Trophoblast cell (in vitro differentiated cells and primary cell): ENCODE results near the gene MTHFS.
A peak's percentile ranks its signal among the peaks of the same experiment; 100 is the strongest.

Experiments
- DNase-seq, 2 donors: peaks; one replicate each; pipeline ENCODE4 v3.0.0-alpha.2; 2016
- H2AFZ ChIP-seq: 2 replicates; pipeline ENCODE4 v1.6.1; 2013; ENCODE audit warnings: low read length, moderate library complexity, mild to moderate bottlenecking; ENCODE audit not compliant: insufficient read depth, poor library complexity
- H2AK5ac ChIP-seq: 2 replicates; pipeline ENCODE4 v1.6.1; 2013; ENCODE audit warnings: mild to moderate bottlenecking, low read length
- H2BK120ac ChIP-seq: 2 replicates; pipeline ENCODE4 v1.6.1; 2013; ENCODE audit warnings: low read length, mild to moderate bottlenecking, moderate library complexity; ENCODE audit not compliant: insufficient read depth, poor library complexity
- H2BK12ac ChIP-seq: 2 replicates; pipeline ENCODE4 v1.6.1; 2013; ENCODE audit warnings: mild to moderate bottlenecking, low read length, moderate library complexity
- H2BK5ac ChIP-seq: 2 replicates; pipeline ENCODE4 v1.6.1; 2013; ENCODE audit warnings: low read length, low read depth, moderate library complexity, mild to moderate bottlenecking; ENCODE audit not compliant: poor library complexity
- H3K14ac ChIP-seq: 2 replicates; pipeline ENCODE4 v1.6.1; 2013; ENCODE audit warnings: mild to moderate bottlenecking, low read length
- H3K18ac ChIP-seq: 2 replicates; pipeline ENCODE4 v1.6.1; 2013; ENCODE audit warnings: mild to moderate bottlenecking, low read length
- H3K23ac ChIP-seq: 2 replicates; pipeline ENCODE4 v1.6.1; 2013; ENCODE audit warnings: low read length
- H3K27ac ChIP-seq: 2 replicates; pipeline ENCODE4 v1.5.1; 2013; ENCODE audit warnings: low read depth, mild to moderate bottlenecking, inconsistent platforms, low read length, moderate library complexity
- H3K27me3 ChIP-seq: 2 replicates; pipeline ENCODE4 v1.6.1; 2013; ENCODE audit warnings: inconsistent platforms, mild to moderate bottlenecking, low read length, moderate library complexity; ENCODE audit not compliant: insufficient read depth
- H3K36me3 ChIP-seq, 2 experiments: 1 replicate in 1 of 2; 2 replicates in 1 of 2; pipeline ENCODE4 v1.6.1; 2013; ENCODE audit warnings: low read length in 2 of 2, mild to moderate bottlenecking in 2 of 2, moderate library complexity in 1 of 2; ENCODE audit not compliant: insufficient read depth in 2 of 2, control insufficient read depth in 1 of 2
- H3K4ac ChIP-seq: 2 replicates; pipeline ENCODE4 v1.6.1; 2013; ENCODE audit warnings: low read depth, mild to moderate bottlenecking, low read length, moderate library complexity
- H3K4me1 ChIP-seq, 2 experiments: 1 replicate in 1 of 2; 2 replicates in 1 of 2; pipeline ENCODE4 v1.6.1; 2013; ENCODE audit warnings: low read length in 2 of 2, mild to moderate bottlenecking in 2 of 2, moderate library complexity in 1 of 2; ENCODE audit not compliant: insufficient read depth in 2 of 2, control insufficient read depth in 1 of 2
- H3K4me2 ChIP-seq: 2 replicates; pipeline ENCODE4 v1.6.1; 2013; ENCODE audit warnings: inconsistent platforms, mild to moderate bottlenecking, low read length, moderate library complexity
- H3K4me3 ChIP-seq: 2 replicates; pipeline ENCODE4 v1.5.1; 2013; ENCODE audit warnings: mild to moderate bottlenecking, low read depth, low read length, inconsistent platforms
- H3K79me1 ChIP-seq: one replicate; pipeline ENCODE4 v1.6.1; 2013; ENCODE audit warnings: low read length
- H3K79me2 ChIP-seq: 2 replicates; pipeline ENCODE4 v1.6.1; 2013; ENCODE audit warnings: low read length, mild to moderate bottlenecking; ENCODE audit not compliant: control insufficient read depth, insufficient read depth, poor library complexity
- H3K9ac ChIP-seq: 2 replicates; pipeline ENCODE4 v1.6.1; 2013; ENCODE audit warnings: mild to moderate bottlenecking, low read length
- H3K9me3 ChIP-seq: 2 replicates; pipeline ENCODE4 v1.6.1; 2013; ENCODE audit warnings: low read depth, mild to moderate bottlenecking, control low read depth, inconsistent platforms, low read length; ENCODE audit not compliant: insufficient read depth
- H4K12ac ChIP-seq: 2 replicates; pipeline ENCODE4 v1.6.1; 2013; ENCODE audit warnings: low read depth, mild to moderate bottlenecking, low read length, moderate library complexity
- H4K8ac ChIP-seq: 2 replicates; pipeline ENCODE4 v1.6.1; 2013; ENCODE audit warnings: low read depth, mild to moderate bottlenecking, low read length, moderate library complexity
- H4K91ac ChIP-seq: one replicate; pipeline ENCODE4 v1.6.1; 2013; ENCODE audit warnings: low read depth, mild to moderate bottlenecking, low read length, moderate library complexity
- WGBS: extraction: QIAGEN DNeasy Blood & Tissue Kit; methylation state at CpG from one replicate; pipeline ENCODE4 v1.1.7; 2013; ENCODE audit warnings: missing lambda C conversion rate; ENCODE audit not compliant: insufficient read length, insufficient coverage; ENCODE audit errors: extremely low coverage; 5-methylcytosine and 5-hydroxymethylcytosine counted together

MTHFS gene

GRCh38 chr15:79878078-79878705 lies 18.6 kb downstream of the MTHFS start:
- H2AK5ac ChIP-seq = no peak overlapping the region
- no peaks in the 10 kb centered on the region for H3K79me2 ChIP-seq
- no peak overlapping the region for H2BK5ac ChIP-seq
- no peak overlapping the region for H3K4me2 ChIP-seq
- WGBS = no CpG with 5 or more reads among the region's 7 CpGs
- no peak overlapping the region for H3K27ac ChIP-seq
- DNase-seq = no peak
- H3K14ac ChIP-seq = no peak overlapping the region
- H4K8ac ChIP-seq = no peak overlapping the region
- H3K4me1 ChIP-seq = no peaks in the 10 kb centered on the region
- peaks cover 5% of the 10 kb centered on the region for H3K9me3 ChIP-seq
- H3K79me1 ChIP-seq = no peaks in the 10 kb centered on the region
- no peak overlapping the region for H2AFZ ChIP-seq
- no peak overlapping the region for H2BK120ac ChIP-seq
- no peak overlapping the region for H3K4ac ChIP-seq
- H4K12ac ChIP-seq = no peak overlapping the region
- no peak overlapping the region for H3K9ac ChIP-seq
- no peaks in the 10 kb centered on the region for H3K27me3 ChIP-seq
- H4K91ac ChIP-seq = no peak overlapping the region
- H3K18ac ChIP-seq = no peak overlapping the region
- H2BK12ac ChIP-seq = no peak overlapping the region
- peaks cover 10 to 15% of the 10 kb centered on the region in 2 experiments for H3K36me3 ChIP-seq
- no peak overlapping the region for H3K4me3 ChIP-seq
- no peak overlapping the region for H3K23ac ChIP-seq

DNA sequence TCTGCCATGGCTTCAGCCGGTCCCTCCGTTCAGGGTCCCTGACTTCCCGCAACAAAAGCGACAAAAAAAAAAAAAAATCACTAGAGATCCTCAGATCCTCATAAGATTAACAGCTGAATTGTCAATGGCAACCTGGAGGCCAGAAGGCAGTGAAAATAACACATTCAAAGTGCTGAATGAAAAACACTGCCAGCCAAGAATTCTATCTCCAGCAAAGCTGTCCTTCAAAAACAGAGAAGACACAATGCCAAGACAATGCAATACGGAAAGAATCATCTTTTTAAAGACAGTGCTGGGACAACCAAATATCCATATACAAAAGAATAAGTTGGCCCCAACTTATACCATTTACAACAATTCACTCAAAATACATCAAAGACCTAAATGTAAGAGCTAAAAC lies 21.6 kb downstream of the MTHFS start:
- H3K23ac ChIP-seq = no peak overlapping the region
- no peak overlapping the region for H4K91ac ChIP-seq
- no peak for DNase-seq
- no peak overlapping the region for H4K8ac ChIP-seq
- H3K9me3 ChIP-seq = peaks cover 5% of the 10 kb centered on the region
- no peak overlapping the region for H2AK5ac ChIP-seq
- peaks cover 3% of the 10 kb centered on the region for H3K79me1 ChIP-seq
- H2BK5ac ChIP-seq = no peak overlapping the region
- no peak overlapping the region for H3K4ac ChIP-seq
- H3K36me3 ChIP-seq = peaks cover 11 to 19% of the 10 kb centered on the region in 2 experiments
- H3K79me2 ChIP-seq = no peaks in the 10 kb centered on the region
- no peak overlapping the region for H3K27ac ChIP-seq
- H2BK12ac ChIP-seq = no peak overlapping the region
- whole genome bisulfite sequencing = no CpG with 5 or more reads among the region's 5 CpGs
- H3K14ac ChIP-seq = no peak overlapping the region
- H3K9ac ChIP-seq = no peak overlapping the region
- no peaks in the 10 kb centered on the region for H3K27me3 ChIP-seq
- no peak overlapping the region for H3K18ac ChIP-seq
- no peak overlapping the region for H3K4me3 ChIP-seq
- no peak overlapping the region for H2BK120ac ChIP-seq
- H4K12ac ChIP-seq = no peak overlapping the region
- no peaks in the 10 kb centered on the region for H3K4me1 ChIP-seq
- no peak overlapping the region for H2AFZ ChIP-seq
- no peak overlapping the region for H3K4me2 ChIP-seq

- no peak overlapping the region for H4K8ac ChIP-seq
- peaks cover 5% of the 10 kb centered on the region for H3K9me3 ChIP-seq
- no peak overlapping the region for H2BK12ac ChIP-seq
- no peak overlapping the region for H4K91ac ChIP-seq
- H4K12ac ChIP-seq = no peak overlapping the region
- H3K79me2 ChIP-seq = no peaks in the 10 kb centered on the region
- no peak overlapping the region for H3K23ac ChIP-seq
- H2BK120ac ChIP-seq = no peak overlapping the region
- H3K27me3 ChIP-seq = no peaks in the 10 kb centered on the region
- no peak overlapping the region for H3K4me3 ChIP-seq
- H3K4me1 ChIP-seq = no peaks in the 10 kb centered on the region
- H3K4me2 ChIP-seq = no peak overlapping the region
- H3K27ac ChIP-seq = no peak overlapping the region
- peak overlapping the region; percentile 33 for H2BK5ac ChIP-seq
- H3K14ac ChIP-seq = no peak overlapping the region
- H3K4ac ChIP-seq = no peak overlapping the region
- no peak for DNase-seq
- no peak overlapping the region for H2AFZ ChIP-seq
- H3K9ac ChIP-seq = no peak overlapping the region
- peaks cover 11 to 17% of the 10 kb centered on the region in 2 experiments for H3K36me3 ChIP-seq
- peaks cover 3% of the 10 kb centered on the region for H3K79me1 ChIP-seq
- no peak overlapping the region for H2AK5ac ChIP-seq
- no peak overlapping the region for H3K18ac ChIP-seq
These were observed 22.6 kb downstream of the MTHFS start for GRCh38 chr15:79874242-79874641.

GRCh38 chr15:79872358-79873017 lies 24.3 kb downstream of the MTHFS start:
- H3K79me1 ChIP-seq = peaks cover 3% of the 10 kb centered on the region

More at GRCh38 chr15:79872358-79873017, 24.3 kb downstream of the MTHFS start:
- no peaks in the 10 kb centered on the region for H3K27me3 ChIP-seq
- H3K14ac ChIP-seq = no peak overlapping the region
- H3K27ac ChIP-seq = peak overlapping the region; percentile 32
- H2BK12ac ChIP-seq = no peak overlapping the region
- no peak overlapping the region for H4K12ac ChIP-seq
- H3K4me1 ChIP-seq = no peaks in the 10 kb centered on the region
- no peak overlapping the region for H3K4ac ChIP-seq
- no peak overlapping the region for H4K91ac ChIP-seq
- peaks cover 8 to 14% of the 10 kb centered on the region in 2 experiments for H3K36me3 ChIP-seq
- H2BK120ac ChIP-seq = no peak overlapping the region
- no peak overlapping the region for H3K18ac ChIP-seq
- no CpG with 5 or more reads among the region's 8 CpGs for WGBS
- no peak overlapping the region for H3K23ac ChIP-seq
- H2AK5ac ChIP-seq = no peak overlapping the region
- no peak overlapping the region for H4K8ac ChIP-seq
- H3K9me3 ChIP-seq = peaks cover 2% of the 10 kb centered on the region
- peak; percentile 45 to 69 for DNase-seq
- H2BK5ac ChIP-seq = peak overlapping the region; percentile 6
- no peak overlapping the region for H3K4me3 ChIP-seq
- no peak overlapping the region for H3K9ac ChIP-seq
- no peak overlapping the region for H3K4me2 ChIP-seq
- H2AFZ ChIP-seq = no peak overlapping the region
- no peaks in the 10 kb centered on the region for H3K79me2 ChIP-seq
